CD1c-positive myeloid dendritic cell (primary cell): ENCODE measurements around the gene TSEN15.
A peak's percentile ranks its signal among the peaks of the same experiment; 100 is the strongest.
"Not testable (repeated sequence)": the region's sequence is repeated elsewhere in the genome, so short reads cannot be mapped to it uniquely, and the experiment has no call there.

Experiments used
- DNase-seq: peaks from one replicate; pipeline ENCODE4 v3.0.0-alpha.2; 2016; ENCODE audit errors: extremely low spot score

Gene TSEN15

GRCh38 chr1:184053881-184054280, 2.4 kb downstream of the TSEN15 start:
- no peak for DNase-seq

- no peak for DNase-seq
Observed at GRCh38 chr1:184056921-184057555, 5.5 kb downstream of the TSEN15 start.

- no peak for DNase-seq
Observed at GRCh38 chr1:184059887-184060286, 8.4 kb downstream of the TSEN15 start.

- no peak for DNase-seq
Observed at GRCh38 chr1:184060316-184060715, 8.8 kb downstream of the TSEN15 start.

GRCh38 chr1:184061396-184062003, 10.0 kb downstream of the TSEN15 start:
- no peak for DNase-seq

GRCh38 chr1:184062640-184063286, 11.2 kb downstream of the TSEN15 start:
- DNase-seq, result no peak

GRCh38 chr1:184065559-184065958, 14.0 kb downstream of the TSEN15 start:
- no peak for DNase-seq

GRCh38 chr1:184068354-184068753, 16.8 kb downstream of the TSEN15 start:
- no peak for DNase-seq

GRCh38 chr1:184069675-184070074, 18.1 kb downstream of the TSEN15 start:
- DNase-seq, result no peak

GRCh38 chr1:184072376-184072775, 20.8 kb downstream of the TSEN15 start:
- DNase-seq, result no peak

- no peak for DNase-seq
Observed at GRCh38 chr1:184074383-184074782, 22.9 kb downstream of the TSEN15 start.

GRCh38 chr1:184075055-184076029, 23.8 kb downstream of the TSEN15 start:
- peak; percentile 66 for DNase-seq

- DNase-seq, result no peak
Observed at GRCh38 chr1:184078564-184079249, 27.2 kb downstream of the TSEN15 start.

GRCh38 chr1:184080309-184080708, 28.8 kb downstream of the TSEN15 start:
- DNase-seq, result no peak

GRCh38 chr1:184082541-184083415, 31.2 kb downstream of the TSEN15 start:
- no peak for DNase-seq

- DNase-seq, result no peak
Observed at GRCh38 chr1:184085667-184086066, 34.1 kb downstream of the TSEN15 start.

- no peak for DNase-seq
Observed at GRCh38 chr1:184088037-184088436, 36.5 kb downstream of the TSEN15 start.

- DNase-seq, result no peak
Observed at GRCh38 chr1:184093071-184093470, 41.5 kb downstream of the TSEN15 start.

GRCh38 chr1:184096005-184096404, 44.5 kb downstream of the TSEN15 start:
- no peak for DNase-seq

GRCh38 chr1:184096580-184096979, 45.0 kb downstream of the TSEN15 start:
- not testable (repeated sequence) for DNase-seq
